ENCODE measurements around the gene STK11. TPM values are rescaled to one million over a fixed set of nuclear protein-coding genes. Genes with fewer than 3 reads are reported as not detected.

The STK11 gene
- total RNA-seq, 4 donors from 2014 or later: 62.5 to 76.9 (median 66.4) TPM

DNA sequence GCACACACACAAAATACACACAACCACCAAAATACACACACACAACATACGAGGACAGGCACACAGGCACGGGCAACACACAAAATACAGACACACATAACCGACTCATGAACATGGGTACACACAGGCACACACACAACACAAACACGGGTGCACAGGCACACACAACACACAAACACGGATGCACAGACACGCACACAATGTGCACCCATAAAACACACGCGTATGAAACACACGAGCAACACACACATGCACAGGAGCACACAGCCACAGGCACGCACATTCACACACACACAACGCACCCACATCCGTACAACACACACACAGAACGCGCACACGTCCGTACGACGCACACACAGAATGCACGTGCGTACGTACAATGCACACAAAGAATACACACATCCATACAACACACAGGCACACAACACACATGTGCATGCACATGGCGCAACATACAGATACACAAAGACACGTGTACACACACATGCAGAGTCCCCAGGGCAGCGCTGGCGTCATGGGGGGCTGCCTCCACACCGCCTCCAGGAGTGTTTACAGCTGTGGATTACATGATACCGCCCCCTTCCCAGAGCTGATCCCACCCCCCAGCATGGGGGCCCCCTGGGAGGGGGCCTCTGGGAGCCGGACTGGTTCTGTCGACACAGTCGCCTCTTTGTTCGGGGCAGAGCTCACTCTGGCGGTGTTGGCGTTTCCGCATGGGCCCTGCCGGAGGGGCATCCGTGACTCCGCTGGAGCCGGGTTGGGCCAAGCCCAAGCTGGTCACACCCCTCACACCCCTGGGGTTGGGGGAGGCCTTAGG lies 34.4 kb upstream of the STK11 start:
- Histone ChIP-seq H3K36me3 (peaks cover 13% of the 10 kb centered on the region), H3K4me1 (peaks cover 76% of the 10 kb centered on the region), H3K27ac (peak overlapping the region; percentile 98), H3K9me3 (no peaks in the 10 kb centered on the region), H3K27me3 (no peaks in the 10 kb centered on the region), H3K4me3 (peak overlapping the region; percentile 91)
- WGBS: 56% methylated on average over 32 of the region's 38 CpGs
- peak; percentile 73 to 81 for DNase-seq (ENCODE audit: low spot score in 2 of 2)
- TF ChIP-seq, protein P1, sequence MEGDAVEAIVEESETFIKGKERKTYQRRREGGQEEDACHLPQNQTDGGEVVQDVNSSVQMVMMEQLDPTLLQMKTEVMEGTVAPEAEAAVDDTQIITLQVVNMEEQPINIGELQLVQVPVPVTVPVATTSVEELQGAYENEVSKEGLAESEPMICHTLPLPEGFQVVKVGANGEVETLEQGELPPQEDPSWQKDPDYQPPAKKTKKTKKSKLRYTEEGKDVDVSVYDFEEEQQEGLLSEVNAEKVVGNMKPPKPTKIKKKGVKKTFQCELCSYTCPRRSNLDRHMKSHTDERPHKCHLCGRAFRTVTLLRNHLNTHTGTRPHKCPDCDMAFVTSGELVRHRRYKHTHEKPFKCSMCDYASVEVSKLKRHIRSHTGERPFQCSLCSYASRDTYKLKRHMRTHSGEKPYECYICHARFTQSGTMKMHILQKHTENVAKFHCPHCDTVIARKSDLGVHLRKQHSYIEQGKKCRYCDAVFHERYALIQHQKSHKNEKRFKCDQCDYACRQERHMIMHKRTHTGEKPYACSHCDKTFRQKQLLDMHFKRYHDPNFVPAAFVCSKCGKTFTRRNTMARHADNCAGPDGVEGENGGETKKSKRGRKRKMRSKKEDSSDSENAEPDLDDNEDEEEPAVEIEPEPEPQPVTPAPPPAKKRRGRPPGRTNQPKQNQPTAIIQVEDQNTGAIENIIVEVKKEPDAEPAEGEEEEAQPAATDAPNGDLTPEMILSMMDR (IDR thresholded peaks at IDR 0.05): no peak
- TF ChIP-seq POLR2A (IDR thresholded peaks at IDR 0.05) (no peak), POLR2AphosphoS5 (IDR thresholded peaks at IDR 0.05) (no peak), EP300 (IDR thresholded peaks at IDR 0.05) (no peak)

DNA sequence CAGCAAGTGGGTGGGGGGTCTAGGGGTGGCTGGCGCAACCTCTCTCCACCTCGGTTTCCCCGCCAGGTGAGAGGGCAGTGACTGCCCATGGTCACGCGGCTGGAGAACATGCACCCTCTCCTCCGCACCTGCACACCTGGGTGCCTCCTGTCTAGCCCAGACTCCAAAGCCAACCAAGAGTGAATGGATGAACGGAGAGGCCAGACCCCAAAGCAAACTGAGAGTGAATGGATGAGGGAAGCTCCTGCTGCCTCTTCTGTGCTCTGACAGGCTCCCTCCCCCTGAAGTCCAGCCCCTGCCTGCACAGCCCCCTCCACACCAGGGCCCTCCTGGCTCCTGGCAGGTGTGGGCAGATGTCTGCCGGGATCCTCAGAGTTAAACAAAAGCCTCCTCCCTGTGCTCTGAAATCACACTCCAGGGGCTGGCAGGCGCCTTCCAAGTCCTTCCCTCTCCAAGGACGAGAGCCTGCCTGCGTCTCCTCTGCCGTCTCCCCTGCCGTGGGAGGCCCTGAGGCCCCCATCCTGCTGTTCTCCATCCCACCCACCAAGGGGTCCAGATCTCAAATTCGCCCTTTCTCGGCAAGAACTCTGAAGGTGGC lies 33.7 kb upstream of the STK11 start:
- H3K27ac ChIP-seq: peak overlapping the region; percentile 98
- H3K36me3 ChIP-seq: peaks cover 11% of the 10 kb centered on the region
- peak overlapping the region; percentile 91 for H3K4me3 ChIP-seq
- H3K27me3 ChIP-seq: no peaks in the 10 kb centered on the region
- H3K9me3 ChIP-seq: no peaks in the 10 kb centered on the region
- DNase-seq (ENCODE audit: low spot score in 2 of 2): peak in 1 of 2 donors; percentile 62
- peaks cover 73% of the 10 kb centered on the region for H3K4me1 ChIP-seq
- WGBS: 51% methylated on average over 6 of the region's 15 CpGs
- no peak for TF ChIP-seq POLR2AphosphoS5 (IDR thresholded peaks at IDR 0.05)
- TF ChIP-seq, protein P1 (IDR thresholded peaks at IDR 0.05): no peak
- no peak for TF ChIP-seq EP300 (IDR thresholded peaks at IDR 0.05)
- TF ChIP-seq POLR2A (IDR thresholded peaks at IDR 0.05): no peak

DNA sequence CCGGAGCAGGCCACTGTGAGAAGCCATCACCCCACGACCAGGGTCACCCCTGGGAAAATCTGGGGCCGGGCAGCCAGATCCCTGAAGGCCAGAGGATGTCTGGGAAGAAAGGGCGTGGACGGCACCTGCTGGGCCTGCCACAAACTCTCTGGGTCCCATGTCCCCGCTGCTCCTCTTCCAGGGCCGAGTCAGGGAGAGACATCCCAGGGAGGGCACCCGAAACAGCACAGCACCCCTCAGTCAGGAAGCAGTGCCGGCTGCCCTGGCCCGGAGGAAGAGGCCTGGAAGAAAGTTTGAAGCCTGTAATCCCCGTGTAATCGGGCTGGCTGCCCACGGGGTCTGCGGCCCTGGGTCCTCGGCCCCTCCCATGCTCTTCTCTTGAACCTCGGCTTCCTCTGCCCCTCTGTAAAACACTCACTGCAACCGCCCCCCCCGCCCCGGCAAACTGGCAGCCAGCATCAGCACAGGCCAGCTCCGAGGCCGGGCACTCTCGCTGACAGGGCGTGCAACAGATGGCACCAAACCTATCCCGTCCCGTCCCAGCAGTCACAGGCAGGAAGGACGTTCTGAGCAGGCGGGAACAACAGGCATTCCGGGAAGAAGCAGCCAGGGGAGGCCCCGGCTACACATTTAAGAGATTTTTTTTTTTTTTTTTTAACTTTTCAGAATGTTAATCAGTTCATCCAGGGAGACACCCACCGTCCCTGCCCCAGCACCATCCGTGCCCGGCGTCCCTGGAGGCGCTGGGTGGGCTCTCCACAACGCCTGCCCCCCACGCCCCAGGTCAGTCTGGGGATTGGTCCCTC lies 33.0 kb upstream of the STK11 start:
- TF ChIP-seq, protein P1 (IDR thresholded peaks at IDR 0.05): no peak
- TF ChIP-seq EP300 (IDR thresholded peaks at IDR 0.05): no peak
- TF ChIP-seq POLR2AphosphoS5 (IDR thresholded peaks at IDR 0.05): no peak
- no peak for TF ChIP-seq POLR2A (IDR thresholded peaks at IDR 0.05)
- peak overlapping the region; percentile 98 for H3K27ac ChIP-seq
- 18% methylated on average over 24 of the region's 36 CpGs for WGBS
- H3K4me3 ChIP-seq: peak overlapping the region; percentile 91
- DNase-seq (ENCODE audit: low spot score in 2 of 2): peak; percentile 85 to 88
- H3K9me3 ChIP-seq: no peaks in the 10 kb centered on the region
- peaks cover 73% of the 10 kb centered on the region for H3K4me1 ChIP-seq
- H3K27me3 ChIP-seq: no peaks in the 10 kb centered on the region
- peaks cover 4% of the 10 kb centered on the region for H3K36me3 ChIP-seq

DNA sequence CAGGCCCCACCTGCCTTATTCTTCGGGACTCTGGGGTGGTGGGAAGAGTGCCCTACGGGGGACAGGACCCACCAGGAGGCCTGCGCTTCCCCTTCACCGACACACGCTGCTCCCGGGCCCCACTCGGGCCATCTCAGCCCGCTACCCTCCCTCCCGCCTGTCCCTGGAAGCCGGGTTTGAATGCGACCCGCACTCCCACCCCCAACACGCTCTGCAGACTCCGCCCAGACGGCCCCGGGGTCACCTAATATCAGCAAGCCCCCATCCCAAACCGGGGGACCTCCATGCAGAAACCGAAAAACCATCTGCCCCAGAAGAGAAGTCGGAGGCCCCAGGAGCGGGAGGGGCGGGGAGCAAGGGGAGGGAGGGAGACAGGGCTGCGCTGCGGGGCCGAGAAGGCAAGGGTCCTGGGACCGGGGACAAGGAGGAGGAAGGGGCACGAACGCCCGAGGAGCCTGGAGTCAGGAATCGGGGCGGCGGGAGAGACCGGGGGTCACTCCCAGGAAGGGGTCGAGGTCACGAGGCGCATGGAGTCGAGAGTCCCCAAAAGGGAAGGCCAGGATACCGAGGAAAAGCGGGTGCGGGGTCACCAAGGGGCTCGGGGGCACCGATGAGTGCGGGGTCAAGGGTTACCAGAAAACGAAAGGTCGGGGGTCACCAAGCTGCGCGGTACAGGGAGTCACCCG lies 32.3 kb upstream of the STK11 start:
- H3K9me3 ChIP-seq: no peaks in the 10 kb centered on the region
- peak overlapping the region; percentile 91 for H3K4me3 ChIP-seq
- no peaks in the 10 kb centered on the region for H3K36me3 ChIP-seq
- no peaks in the 10 kb centered on the region for H3K27me3 ChIP-seq
- peak; percentile 79 to 84 for DNase-seq (ENCODE audit: low spot score in 2 of 2)
- WGBS: 3% methylated on average over 33 of the region's 47 CpGs
- peak overlapping the region; percentile 98 for H3K27ac ChIP-seq
- TF ChIP-seq, protein P1 (IDR thresholded peaks at IDR 0.05): no peak
- TF ChIP-seq EP300 (IDR thresholded peaks at IDR 0.05) (no peak), POLR2A (IDR thresholded peaks at IDR 0.05) (no peak), POLR2AphosphoS5 (IDR thresholded peaks at IDR 0.05) (no peak)
- peaks cover 71% of the 10 kb centered on the region for H3K4me1 ChIP-seq

Measured in suprapubic skin (tissue), 4 donors.